Stimulated activated CD4-positive, alpha-beta T cell treated with anti-CD3 and anti-CD28 coated beads, Interleukin-1b, Interleukin-23, amount 100 ng/mL, for 1 hour (primary cell): ENCODE results near the gene STOX1.
"Not testable (repeated sequence)": the region's sequence is repeated elsewhere in the genome, so short reads cannot be mapped to it uniquely, and the experiment has no call there.

Experiments
- DNase-seq, 2 donors: peaks; one replicate each; pipeline ENCODE4 v3.0.0-alpha.2; 2020; ENCODE audit warnings: low read depth in 2 of 2

Gene STOX1

GRCh38 chr10:68829952-68830351 lies 2.6 kb downstream of the STOX1 start:
- no peak for DNase-seq

GRCh38 chr10:68831961-68832455 lies 4.7 kb downstream of the STOX1 start:
- DNase-seq = no peak

GRCh38 chr10:68832601-68833000 lies 5.3 kb downstream of the STOX1 start:
- DNase-seq = no peak

GRCh38 chr10:68837626-68838322 lies 10.4 kb downstream of the STOX1 start:
- no peak for DNase-seq

GRCh38 chr10:68840650-68841049 lies 13.3 kb downstream of the STOX1 start:
- DNase-seq = not testable (repeated sequence)

GRCh38 chr10:68848281-68848680 lies 20.9 kb downstream of the STOX1 start:
- DNase-seq = no peak

GRCh38 chr10:68848806-68849205 lies 21.5 kb downstream of the STOX1 start:
- no peak for DNase-seq

GRCh38 chr10:68856352-68856751 lies 29.0 kb downstream of the STOX1 start:
- no peak for DNase-seq

- DNase-seq = no peak
Observed at GRCh38 chr10:68857005-68857404, 29.7 kb downstream of the STOX1 start.

GRCh38 chr10:68861253-68861652 lies 33.9 kb downstream of the STOX1 start:
- DNase-seq = no peak

GRCh38 chr10:68864611-68865010 lies 37.3 kb downstream of the STOX1 start:
- DNase-seq = no peak

- not testable (repeated sequence) for DNase-seq
Observed at GRCh38 chr10:68868173-68868572, 40.8 kb downstream of the STOX1 start.

GRCh38 chr10:68869623-68870022 lies 42.3 kb downstream of the STOX1 start:
- no peak for DNase-seq

- DNase-seq = no peak
Observed at GRCh38 chr10:68870061-68870460, 42.7 kb downstream of the STOX1 start.

GRCh38 chr10:68870545-68871104 lies 43.3 kb downstream of the STOX1 start:
- DNase-seq = no peak

- DNase-seq = no peak
Observed at GRCh38 chr10:68871105-68871711, 43.9 kb downstream of the STOX1 start.

GRCh38 chr10:68871731-68872342 lies 44.5 kb downstream of the STOX1 start:
- DNase-seq = no peak

GRCh38 chr10:68876246-68877138 lies 49.2 kb downstream of the STOX1 start:
- no peak for DNase-seq

- no peak for DNase-seq
Observed at GRCh38 chr10:68877482-68878110, 50.3 kb downstream of the STOX1 start.

GRCh38 chr10:68878496-68878895 lies 51.2 kb downstream of the STOX1 start:
- no peak for DNase-seq

GRCh38 chr10:68879628-68880027 lies 52.3 kb downstream of the STOX1 start:
- DNase-seq = no peak
